WTC11 (cell line): ENCODE data around the gene MEGF11.

Experiments
- CTCF ChIP-seq: fragments of 200-600 bp; IDR thresholded peaks from 2 replicates; pipeline ENCODE4 v1.8.0; 2022; ENCODE audit warnings: antibody characterized with exemption
- TEAD1 ChIP-seq: sonication (generic); formaldehyde crosslinking; IDR thresholded peaks from 2 replicates; pipeline ENCODE4 v1.8.0; 2022; ENCODE audit warnings: mild to moderate bottlenecking, missing genetic modification reagents
- ZMAT4 ChIP-seq: fragments of 250-450 bp; sonication (Bioruptor Pico); IDR thresholded peaks from 2 replicates; pipeline ENCODE4 v1.9.0; 2021; ENCODE audit warnings: mild to moderate bottlenecking

GRCh38 chr15:65978110-65978509, 275.4 kb downstream of the MEGF11 start:
- TF ChIP-seq ZMAT4 (CRISPR knock-in tag) = no peak
- no peak for TF ChIP-seq CTCF
- TF ChIP-seq TEAD1 (CRISPR knock-in tag) = no peak
